ENCODE data around the gene BMPR1A. TPM values are rescaled to one million over a fixed set of nuclear protein-coding genes. Genes with fewer than 3 reads are reported as not detected.

BMPR1A gene
- polyA plus RNA-seq, 2 of the 4 experiments (the other 2 are of a cell fraction) = 25.5 to 39.0 TPM

DNA sequence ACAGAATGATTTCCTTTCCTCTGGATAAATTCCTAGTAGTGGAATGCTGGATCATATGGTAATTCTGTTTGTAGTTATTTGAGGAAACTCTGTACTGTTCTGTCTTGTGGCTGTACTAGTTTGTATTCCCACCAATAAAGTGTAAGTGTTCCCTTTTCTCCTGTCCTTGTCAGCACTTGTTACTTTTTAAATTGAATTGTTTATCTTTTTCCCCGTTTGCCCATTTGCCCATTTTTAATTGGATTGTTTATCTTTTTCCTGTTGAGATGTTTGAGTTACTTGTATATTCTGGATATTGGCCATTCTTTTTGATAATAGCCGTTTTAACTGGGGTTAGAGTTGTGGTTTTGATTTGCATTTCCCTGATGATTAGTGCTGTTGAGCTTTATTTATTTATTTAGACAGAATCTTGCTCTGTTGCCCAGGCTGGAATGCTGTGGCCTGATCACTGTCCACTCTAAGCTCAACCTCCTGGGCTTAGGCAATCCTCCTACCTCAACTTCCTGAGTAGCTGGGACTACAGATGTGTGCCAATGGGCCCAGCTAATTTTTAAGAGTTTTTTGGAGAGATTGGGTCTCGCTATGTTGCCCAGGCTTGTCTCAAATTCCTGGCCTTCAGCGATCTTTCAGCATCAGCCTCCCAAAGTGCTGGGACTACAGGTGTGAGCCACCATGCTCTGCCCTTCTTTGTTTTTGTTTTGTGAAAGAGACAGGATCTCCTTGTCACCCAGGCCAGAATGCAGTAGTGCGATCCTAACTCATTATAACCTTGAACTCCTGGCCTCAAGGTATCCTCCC lies 23.0 kb downstream of the BMPR1A start:
- Histone ChIP-seq H3K4me1 (peaks cover 17% of the 10 kb centered on the region), H3K4me3 (no peak overlapping the region), H3K9me3 (no peaks in the 10 kb centered on the region), H3K27ac (no peak overlapping the region), H3K4me2 (no peak overlapping the region)
- WGBS (ENCODE audit: missing lambda C conversion rate) = 89% methylated on average over 5 of the region's 5 CpGs
- ATAC-seq = no peak
- TF ChIP-seq HES2 (IDR thresholded peaks at IDR 0.05) = no peak
- no peak for TF ChIP-seq GATA3 (IDR thresholded peaks at IDR 0.05; ENCODE audit: borderline replicate concordance)
- TF ChIP-seq, protein P1, sequence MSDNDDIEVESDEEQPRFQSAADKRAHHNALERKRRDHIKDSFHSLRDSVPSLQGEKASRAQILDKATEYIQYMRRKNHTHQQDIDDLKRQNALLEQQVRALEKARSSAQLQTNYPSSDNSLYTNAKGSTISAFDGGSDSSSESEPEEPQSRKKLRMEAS (IDR thresholded peaks at IDR 0.05) = no peak
- no peak for TF ChIP-seq ZC3H11A (IDR thresholded peaks at IDR 0.05)
- TF ChIP-seq KDM1A (IDR thresholded peaks at IDR 0.05; ENCODE audit: low read depth) = no peak
- TF ChIP-seq FOSL2 (IDR thresholded peaks at IDR 0.05) = no peak
- TF ChIP-seq FOSL2 (CRISPR knock-in tag; IDR thresholded peaks at IDR 0.05) = no peak
- TF ChIP-seq TP53 (CRISPR knock-in tag; IDR thresholded peaks at IDR 0.05) = no peak
- no peak for TF ChIP-seq JUN (IDR thresholded peaks at IDR 0.05)
- TF ChIP-seq BHLHE40 (IDR thresholded peaks at IDR 0.05; ENCODE audit: low read depth, low read length) = no peak
- TF ChIP-seq RAD21 (conservative IDR thresholded peaks at IDR 0.05 in 1 of 2, IDR thresholded peaks at IDR 0.05 in 1 of 2) = no peak
- TF ChIP-seq HOXA7 (CRISPR knock-in tag; IDR thresholded peaks at IDR 0.05) = no peak
- TF ChIP-seq NFE2L2 (conservative IDR thresholded peaks at IDR 0.05; ENCODE audit: low read length) = no peak
- TF ChIP-seq POLR2A (IDR thresholded peaks at IDR 0.05; ENCODE audit: low read length) = no peak
- no peak for TF ChIP-seq CTCF (IDR thresholded peaks at IDR 0.05)
- no peak for TF ChIP-seq RARB (CRISPR knock-in tag; IDR thresholded peaks at IDR 0.05)
- CTCF ChIA-PET = no interaction called here
- FAIRE-seq = no peak
- DNase-seq (ENCODE audit: low read depth in 1 of 2, low spot score in 1 of 2) = no peak
- POLR2A ChIA-PET = no interaction called here

DNA sequence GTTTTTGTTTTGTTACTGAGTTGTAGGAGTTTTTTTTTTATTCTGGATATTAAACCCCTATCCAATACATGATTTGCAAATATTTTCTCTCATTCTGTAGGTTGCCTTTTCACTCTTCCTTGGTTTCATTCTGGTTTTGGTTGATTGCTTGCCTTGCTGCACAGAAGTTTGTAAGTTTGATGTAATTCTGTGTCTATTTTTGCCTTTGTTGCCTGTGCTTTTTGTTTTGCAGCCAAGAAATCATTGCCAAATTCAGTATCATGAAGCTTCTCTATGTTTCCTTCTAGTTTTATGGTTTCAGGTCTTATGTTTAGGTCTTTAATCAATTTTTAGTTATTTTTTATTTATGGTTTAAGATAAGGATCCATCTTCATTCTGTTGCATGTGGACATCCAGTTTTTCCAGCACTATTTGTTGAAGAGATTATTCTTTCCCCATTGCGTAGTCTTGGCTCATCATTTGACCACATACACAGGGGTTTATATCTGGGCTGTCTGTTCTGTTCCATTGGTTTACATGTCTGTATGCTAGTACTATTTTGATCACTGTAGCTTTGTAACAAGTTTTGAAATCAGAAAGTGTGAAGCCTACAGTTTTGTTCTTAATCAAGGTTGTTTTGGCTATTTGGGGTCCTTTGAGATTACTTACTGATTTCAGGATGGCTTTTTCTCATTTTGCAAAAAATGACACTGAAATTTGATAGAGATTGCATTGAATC lies 26.4 kb downstream of the BMPR1A start:
- ATAC-seq (no peak), DNase-seq (ENCODE audit: low read depth in 1 of 2, low spot score in 1 of 2) (no peak), FAIRE-seq (no peak)
- H3K9me3 ChIP-seq = no peaks in the 10 kb centered on the region
- POLR2A ChIA-PET = no interaction called here
- no peak overlapping the region for H3K4me3 ChIP-seq
- H3K4me2 ChIP-seq = no peak overlapping the region
- H3K27ac ChIP-seq = no peak overlapping the region
- CTCF ChIA-PET = interaction anchor here (0.6 to 1.4 kb wide), 4 partner anchors 12 to 156 kb away, joined by 3 to 4 read pairs (median 3); no protein-coding TSS in a partner anchor
- 97% methylated on average over 1 of the region's 1 CpG for WGBS (ENCODE audit: missing lambda C conversion rate)
- peaks cover 6% of the 10 kb centered on the region; the same call in 2 of the 3 replicates for H3K4me1 ChIP-seq
- TF ChIP-seq FOXS1 (CRISPR knock-in tag; IDR thresholded peaks at IDR 0.05) = no peak
- no peak for TF ChIP-seq CEBPB (IDR thresholded peaks at IDR 0.05)
- no peak for TF ChIP-seq MAZ (IDR thresholded peaks at IDR 0.05; ENCODE audit: borderline replicate concordance, low read depth, low read length)
- TF ChIP-seq, protein P2, sequence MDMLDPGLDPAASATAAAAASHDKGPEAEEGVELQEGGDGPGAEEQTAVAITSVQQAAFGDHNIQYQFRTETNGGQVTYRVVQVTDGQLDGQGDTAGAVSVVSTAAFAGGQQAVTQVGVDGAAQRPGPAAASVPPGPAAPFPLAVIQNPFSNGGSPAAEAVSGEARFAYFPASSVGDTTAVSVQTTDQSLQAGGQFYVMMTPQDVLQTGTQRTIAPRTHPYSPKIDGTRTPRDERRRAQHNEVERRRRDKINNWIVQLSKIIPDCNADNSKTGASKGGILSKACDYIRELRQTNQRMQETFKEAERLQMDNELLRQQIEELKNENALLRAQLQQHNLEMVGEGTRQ (IDR thresholded peaks at IDR 0.05) = no peak
- TF ChIP-seq CHD2 (IDR thresholded peaks at IDR 0.05; ENCODE audit: low read length, partially characterized antibody) = no peak
- TF ChIP-seq TFCP2L1 (CRISPR knock-in tag; IDR thresholded peaks at IDR 0.05) = no peak
- TF ChIP-seq BHLHE40 (IDR thresholded peaks at IDR 0.05; ENCODE audit: low read depth, low read length) = no peak
- TF ChIP-seq CHD4 (IDR thresholded peaks at IDR 0.05; ENCODE audit: borderline replicate concordance) = no peak
- TF ChIP-seq RNF2 (IDR thresholded peaks at IDR 0.05; ENCODE audit: borderline replicate concordance, low read depth) = no peak
- no peak for TF ChIP-seq POLR2A (IDR thresholded peaks at IDR 0.05; ENCODE audit: low read length)
- no peak for TF ChIP-seq ZFP36 (IDR thresholded peaks at IDR 0.05; ENCODE audit: borderline replicate concordance, partially characterized antibody)
- no peak for TF ChIP-seq HMGXB4 (CRISPR knock-in tag; IDR thresholded peaks at IDR 0.05; ENCODE audit: borderline replicate concordance)
- no peak for TF ChIP-seq ZC3H11A (IDR thresholded peaks at IDR 0.05)
- no peak for TF ChIP-seq ESRRA (IDR thresholded peaks at IDR 0.05; ENCODE audit: borderline replicate concordance, low read length)
- TF ChIP-seq, protein P3, sequence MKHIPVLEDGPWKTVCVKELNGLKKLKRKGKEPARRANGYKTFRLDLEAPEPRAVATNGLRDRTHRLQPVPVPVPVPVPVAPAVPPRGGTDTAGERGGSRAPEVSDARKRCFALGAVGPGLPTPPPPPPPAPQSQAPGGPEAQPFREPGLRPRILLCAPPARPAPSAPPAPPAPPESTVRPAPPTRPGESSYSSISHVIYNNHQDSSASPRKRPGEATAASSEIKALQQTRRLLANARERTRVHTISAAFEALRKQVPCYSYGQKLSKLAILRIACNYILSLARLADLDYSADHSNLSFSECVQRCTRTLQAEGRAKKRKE (CRISPR knock-in tag; IDR thresholded peaks at IDR 0.05; ENCODE audit: low read depth) = no peak
- no peak for TF ChIP-seq PBX3 (IDR thresholded peaks at IDR 0.05)
- TF ChIP-seq SMC3 (IDR thresholded peaks at IDR 0.05) = no peak
- TF ChIP-seq POLR2AphosphoS2 (conservative IDR thresholded peaks at IDR 0.05; ENCODE audit: low read length) = no peak
